NCI-H526 treated with DMSO at 0.1 percent for 48 hours (cell line): Measurements from ENCODE around the gene ABL1.

Experiments
- DNase-seq: peaks from one replicate; lab custom pipeline; 2025; lab: John Stamatoyannopoulos, UW

Gene ABL1

DNA sequence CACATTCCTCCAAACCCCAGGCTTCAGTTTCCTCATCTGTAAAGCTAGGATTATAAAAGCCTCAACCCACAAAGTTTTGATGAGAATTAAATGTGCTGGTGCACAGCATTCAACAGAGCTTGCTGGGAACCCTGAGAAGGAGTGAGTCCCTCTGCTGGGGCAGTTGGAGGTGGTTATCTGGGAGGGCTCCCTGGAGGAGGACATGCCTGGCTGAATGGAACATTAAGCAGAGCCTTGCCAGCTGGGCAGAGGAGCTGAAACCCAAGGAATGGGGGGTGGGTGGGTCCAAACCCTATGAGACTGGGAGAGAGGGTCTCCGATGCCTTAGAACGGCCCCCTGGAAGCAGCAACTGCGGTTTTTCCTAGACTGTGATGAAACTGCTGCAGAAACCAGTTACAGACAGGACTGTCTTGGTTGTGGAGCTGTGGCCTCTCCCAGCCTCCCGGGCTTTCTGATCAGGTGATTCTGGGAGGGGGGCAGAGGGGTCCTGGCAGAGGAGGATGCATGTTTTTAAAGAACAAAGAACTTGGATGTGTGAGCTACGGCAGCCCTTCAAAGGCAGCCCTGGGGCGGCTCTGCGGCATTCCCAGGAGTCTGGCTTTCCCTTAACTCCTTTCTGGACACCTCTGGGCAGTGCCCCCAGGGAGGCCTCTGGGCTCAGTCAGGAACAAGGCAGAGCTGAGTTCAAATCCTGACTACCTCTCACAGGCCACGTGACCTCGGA lies 83.2 kb downstream of the ABL1 start:
- DNase-seq: no peak

DNA sequence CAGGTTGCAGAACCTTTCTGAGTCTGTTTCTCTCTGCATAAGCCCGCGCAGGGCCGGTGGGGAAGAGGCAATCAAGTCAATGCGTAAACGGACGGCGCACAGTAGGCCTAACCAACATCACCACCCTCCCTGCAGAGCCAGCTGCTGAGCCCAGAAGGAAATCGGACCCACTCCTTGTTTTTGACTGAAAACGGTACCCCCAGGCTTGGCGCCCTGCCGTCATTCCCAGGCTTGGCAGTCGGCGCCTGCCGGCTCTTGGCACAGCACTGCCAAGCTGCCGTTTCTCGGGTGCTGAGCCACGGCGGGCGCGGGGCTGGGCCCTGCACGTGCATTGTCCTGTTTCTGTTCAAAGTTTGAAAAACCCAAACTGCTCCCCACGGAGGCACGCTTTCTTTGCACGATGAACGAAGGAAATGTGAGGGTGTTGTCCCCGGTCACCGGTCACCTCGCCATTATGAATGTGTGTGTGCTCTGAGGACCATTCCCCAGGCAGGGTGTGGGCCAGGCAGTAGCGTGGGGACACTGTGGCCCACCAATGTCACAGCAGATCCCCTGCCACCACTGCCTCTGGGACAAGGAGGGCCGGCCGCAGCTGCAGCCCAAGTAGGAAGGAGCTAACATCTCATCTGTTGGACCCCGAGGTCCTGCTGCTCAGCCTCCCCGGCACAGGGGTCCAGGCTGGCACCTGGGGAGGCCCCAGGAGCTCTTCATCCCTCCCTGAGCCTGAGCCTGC lies 83.9 kb downstream of the ABL1 start:
- no peak for DNase-seq

DNA sequence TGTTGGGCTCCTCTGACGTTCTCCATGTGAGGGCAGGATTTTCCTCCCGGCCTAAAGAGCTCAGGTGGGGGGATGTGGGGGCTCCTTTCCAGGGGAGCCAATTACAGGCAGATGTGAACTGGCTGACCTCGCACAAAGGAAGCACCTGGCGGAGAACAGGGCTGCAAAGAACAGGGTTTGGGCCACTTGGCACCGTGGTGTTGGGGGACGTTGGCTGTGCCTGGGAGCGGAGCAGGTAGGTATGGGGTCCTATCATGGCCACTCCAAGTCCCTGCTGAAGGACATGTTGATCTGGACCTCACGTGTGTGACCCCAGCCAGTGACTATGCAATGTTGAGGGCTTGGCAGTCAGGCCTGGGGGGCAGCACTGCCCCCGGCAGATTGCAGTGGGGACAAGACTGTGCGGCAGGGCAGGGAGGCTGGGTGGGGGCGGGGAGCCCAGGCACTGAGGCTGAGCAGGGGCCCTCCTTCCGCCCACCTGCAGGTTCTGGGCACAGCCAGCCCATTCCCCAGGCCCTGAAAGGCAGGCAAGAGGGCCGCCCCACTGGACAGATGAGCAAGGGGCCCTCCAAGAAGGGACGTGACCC lies 84.6 kb downstream of the ABL1 start:
- no peak for DNase-seq

DNA sequence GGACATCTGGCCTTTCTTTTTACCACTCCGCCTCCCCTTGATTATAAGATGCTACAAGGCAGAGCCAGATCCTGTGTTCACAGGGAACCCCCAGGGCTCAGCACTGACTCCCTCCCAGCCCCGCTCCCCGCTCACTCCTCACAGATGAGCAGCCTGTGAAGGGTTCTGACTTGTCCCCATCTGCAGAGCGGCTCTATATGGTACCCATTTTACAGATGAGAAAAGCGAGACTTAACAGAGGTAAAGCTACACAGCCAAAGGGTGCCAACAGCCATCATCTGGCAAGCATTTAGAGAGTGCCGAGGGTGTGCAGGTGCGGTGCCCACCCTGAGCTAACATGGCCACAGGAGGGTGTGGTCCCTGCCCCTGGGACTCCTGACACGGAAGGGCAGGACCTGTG lies 85.2 kb downstream of the ABL1 start:
- DNase-seq: no peak

DNA sequence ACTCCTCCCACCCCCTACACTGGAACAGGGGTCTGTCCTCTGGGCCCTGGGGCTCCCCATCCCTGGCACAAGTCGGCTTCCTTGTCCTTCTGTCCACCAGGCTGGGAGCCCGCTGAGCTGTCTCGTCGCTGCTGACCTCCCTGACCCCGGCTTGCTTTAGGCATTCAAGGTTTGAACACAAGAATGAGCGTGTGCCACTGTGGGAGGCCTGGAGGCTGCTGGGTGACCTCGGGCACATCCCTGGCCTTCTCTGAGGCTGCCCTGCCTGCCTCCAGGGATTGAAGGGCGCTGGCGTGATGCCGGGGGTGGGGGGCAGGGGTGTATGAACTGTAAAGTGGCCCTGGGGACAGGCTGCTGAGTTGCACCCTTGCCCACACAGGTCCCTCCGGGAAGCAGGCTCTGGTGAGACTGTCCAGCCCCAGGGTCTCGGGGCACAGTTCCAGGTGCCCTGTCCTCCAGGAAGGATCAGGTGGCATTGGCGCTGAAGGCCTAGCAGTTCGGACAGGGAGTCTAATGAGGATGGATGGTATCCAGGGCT lies 85.8 kb downstream of the ABL1 start:
- no peak for DNase-seq

DNA sequence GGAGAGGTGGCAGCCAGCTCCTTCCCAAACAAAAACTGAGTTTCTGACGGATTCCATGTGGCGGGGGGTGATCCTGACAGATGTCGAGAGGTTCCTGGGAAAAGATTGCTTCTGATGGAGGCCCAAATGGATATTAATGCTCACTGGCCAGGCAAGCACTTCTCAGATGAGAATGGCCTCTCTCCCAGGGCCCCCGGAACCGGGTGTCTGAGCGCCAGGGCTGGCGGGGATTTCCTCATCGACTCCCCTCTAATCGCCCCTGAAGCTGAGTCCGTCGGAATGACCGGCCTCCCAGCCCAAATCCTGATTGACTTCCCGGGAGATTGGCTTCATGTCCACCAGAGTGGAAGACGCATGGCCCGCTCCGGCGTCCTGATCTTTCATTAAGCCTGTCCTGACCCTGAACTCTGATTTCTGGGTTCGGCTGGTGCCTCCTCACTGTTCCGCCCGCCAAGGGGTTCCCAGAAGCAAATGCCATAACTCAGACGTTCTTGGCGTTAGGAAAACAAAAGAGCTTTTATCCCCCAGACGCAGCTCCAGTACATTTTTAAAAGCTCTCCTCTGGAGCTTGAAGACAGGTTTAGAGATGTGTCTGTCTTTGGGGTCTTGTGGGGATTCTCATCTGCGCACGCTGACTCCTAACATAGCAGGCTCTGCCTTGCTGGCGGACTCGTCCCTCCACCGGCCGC lies 86.4 kb downstream of the ABL1 start:
- DNase-seq: no peak

DNA sequence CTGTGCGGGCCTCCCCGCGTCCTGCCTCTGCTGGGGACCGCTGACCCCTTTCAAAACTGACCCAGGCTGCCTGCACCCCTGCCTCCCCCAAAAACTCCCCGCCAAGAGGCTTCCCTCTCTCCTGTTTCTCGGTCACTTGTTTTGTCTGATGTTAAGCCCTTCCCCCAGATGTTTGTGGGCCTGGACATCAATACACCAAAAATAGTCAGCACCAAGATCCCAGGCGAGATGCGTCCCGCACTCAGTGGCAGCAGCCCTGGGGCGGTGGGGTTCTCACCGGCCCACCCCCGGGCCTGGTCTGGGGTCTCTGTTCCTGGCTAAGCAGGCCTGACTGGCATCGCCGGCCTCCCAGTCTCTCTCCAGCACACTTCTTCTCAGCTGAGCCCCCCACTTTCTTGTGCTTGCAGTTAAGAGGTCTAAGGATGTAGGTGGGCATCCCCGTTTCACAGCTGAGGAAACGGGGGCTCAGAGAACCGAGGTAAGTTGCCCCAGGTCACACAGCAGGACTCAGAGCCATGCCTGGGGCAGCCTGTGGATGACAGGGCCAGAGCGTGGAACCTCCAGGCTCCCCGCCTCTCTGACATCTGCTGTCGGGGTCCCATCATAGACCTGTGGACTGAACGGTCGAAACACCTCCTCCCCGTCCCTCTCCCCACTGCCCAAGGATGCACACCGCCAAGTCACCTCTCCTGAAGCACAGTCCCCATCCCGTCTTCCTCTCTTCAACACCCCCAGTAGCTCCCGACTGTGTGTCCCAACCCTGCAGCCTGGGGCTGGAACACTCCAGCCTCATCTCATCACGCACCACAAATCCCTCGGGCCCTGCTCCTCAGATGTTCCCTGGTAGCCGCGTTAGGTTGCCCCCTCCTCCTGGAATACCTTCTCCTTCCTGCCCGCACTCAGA lies 87.2 kb downstream of the ABL1 start:
- DNase-seq: no peak

DNA sequence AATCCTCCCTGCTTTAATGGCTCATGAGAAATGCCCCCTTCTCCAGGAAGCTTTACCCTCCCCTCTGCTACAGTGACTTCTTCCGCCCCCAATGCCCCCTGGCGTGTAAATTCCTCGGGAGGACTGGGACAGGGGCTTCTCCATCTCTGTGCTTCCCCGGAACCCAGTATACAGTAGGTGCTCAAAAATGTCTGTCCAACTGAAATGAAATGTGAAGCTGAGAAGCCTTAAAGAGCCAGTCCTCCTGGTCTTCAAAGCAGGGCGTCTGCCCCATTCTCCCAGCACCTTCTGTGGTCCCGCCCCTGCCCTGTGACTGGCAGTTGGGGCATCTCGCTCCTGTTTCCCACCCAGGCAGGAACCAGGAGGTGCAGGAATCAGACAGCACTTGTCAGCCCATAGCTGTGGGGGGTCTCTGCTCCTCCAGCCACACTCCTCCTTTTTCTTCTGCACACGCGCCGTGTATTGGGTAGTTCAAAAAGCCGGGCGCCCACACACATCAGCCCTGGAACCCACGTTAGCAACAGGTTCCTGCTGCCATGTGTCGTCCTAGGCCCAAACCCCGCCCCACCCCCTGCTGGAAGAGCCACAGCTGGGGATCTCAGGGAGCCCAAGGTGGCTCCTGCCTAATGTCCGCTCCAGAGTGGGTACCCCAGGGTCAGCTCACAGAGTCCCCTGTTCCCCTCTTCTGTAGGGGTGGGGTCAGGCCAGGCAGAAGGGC lies 88.0 kb downstream of the ABL1 start:
- no peak for DNase-seq

DNA sequence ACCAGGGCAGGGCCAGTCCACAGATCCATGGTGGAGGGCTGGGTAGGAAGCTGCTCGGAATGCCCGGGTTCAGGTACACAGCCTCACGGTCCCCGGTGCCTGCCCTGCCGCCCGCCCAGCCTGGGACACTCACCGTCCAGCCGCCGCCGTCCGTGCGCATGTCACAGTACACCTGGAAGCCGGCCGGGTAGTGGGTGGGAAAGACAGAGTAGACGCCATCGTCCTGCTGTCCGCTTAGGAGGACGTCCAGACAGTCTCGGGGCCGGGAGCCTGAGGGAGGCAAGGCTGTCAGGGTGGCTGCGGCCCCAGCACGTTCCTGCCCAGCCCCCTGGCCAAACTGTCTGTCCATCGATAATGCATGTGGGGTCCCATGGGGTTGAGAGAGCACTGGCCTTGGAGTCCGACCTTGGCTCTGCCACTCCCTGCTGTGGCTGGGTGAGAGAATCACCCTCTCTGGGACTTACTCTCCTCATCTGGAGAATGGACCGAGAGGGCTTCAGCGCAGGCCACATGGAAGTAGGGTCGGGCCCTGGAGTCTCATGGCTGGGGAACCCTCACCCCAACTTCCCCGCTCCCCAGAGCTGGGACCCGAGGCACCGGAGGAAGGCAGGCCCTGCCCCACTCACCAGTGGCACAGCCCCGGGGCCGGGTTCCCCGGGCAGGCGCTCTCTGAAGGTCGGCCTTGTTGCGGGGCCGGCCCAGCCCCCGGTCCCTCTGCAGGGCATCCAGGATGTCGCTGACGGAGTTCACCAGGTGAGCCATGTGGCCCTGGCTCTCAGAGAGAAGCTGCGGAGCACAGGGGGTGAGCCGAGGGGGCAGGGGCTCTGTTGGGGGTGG lies 88.8 kb downstream of the ABL1 start:
- no peak for DNase-seq

DNA sequence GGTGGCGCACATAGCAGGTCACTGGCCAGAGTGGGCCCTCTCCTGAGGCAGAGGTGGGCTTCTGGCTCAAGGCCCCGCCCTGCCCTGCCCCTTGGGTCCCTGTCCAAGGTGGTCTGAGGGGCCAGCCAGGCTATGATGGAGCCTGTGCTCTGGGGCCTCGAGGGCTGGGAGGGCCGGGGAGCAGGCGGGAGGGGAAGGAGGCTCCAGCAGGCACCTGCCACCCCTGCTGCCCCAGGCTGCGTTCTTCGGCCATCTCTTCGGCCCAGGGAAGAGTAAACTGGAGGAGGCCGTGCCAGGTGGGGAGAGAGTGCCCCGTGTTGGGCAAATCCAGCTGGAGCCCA lies 89.4 kb downstream of the ABL1 start:
- no peak for DNase-seq

DNA sequence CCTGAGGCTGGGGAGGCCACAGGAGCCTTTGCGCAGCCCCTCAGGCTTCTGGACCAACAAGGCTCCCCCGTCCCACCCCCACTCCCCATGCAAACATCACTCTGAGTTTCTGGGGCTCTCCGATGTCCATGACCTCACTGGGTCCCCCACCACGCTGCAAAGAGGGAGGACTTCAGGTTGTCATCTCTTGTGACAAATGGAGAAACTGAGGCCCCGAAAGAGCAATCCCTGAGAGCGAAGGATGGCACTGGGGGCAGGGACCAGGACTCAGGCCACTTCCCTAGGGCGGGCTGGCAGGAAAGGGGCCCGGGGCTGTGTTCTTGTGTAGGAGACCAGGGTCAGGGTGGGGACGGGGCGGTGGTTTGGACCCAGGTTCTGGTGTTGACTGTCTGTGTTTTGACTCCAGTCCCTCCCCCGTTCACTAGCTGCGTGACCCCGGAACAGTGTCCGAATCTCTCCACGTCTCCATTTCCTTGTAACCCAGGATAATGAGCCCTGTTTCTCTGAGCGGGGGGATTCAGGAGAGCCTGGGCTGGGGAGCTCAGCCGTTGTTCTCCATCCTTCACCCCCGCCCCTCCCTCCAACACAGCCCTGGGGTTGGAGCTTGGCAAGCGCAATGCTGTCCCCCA lies 90.1 kb downstream of the ABL1 start:
- DNase-seq: no peak

DNA sequence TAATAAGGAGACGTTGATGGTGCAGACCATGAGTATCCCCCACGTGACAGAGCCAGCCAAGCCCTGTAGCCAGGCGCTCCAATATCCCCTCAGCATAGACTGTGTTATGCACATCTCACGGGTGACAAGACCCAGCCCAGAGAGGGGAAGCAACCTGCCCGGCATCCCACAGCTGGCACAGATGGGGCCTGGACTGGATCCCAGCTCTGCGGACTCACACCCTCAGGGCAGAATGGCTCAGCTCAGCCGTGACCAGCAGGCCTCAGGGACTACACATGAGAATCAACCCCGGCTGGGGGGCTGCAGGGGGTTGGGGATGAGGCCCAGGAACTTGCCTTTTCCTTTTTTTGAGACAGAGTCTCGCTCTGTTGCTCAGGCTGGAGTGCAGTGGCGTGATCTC lies 92.3 kb downstream of the ABL1 start:
- DNase-seq: no peak

DNA sequence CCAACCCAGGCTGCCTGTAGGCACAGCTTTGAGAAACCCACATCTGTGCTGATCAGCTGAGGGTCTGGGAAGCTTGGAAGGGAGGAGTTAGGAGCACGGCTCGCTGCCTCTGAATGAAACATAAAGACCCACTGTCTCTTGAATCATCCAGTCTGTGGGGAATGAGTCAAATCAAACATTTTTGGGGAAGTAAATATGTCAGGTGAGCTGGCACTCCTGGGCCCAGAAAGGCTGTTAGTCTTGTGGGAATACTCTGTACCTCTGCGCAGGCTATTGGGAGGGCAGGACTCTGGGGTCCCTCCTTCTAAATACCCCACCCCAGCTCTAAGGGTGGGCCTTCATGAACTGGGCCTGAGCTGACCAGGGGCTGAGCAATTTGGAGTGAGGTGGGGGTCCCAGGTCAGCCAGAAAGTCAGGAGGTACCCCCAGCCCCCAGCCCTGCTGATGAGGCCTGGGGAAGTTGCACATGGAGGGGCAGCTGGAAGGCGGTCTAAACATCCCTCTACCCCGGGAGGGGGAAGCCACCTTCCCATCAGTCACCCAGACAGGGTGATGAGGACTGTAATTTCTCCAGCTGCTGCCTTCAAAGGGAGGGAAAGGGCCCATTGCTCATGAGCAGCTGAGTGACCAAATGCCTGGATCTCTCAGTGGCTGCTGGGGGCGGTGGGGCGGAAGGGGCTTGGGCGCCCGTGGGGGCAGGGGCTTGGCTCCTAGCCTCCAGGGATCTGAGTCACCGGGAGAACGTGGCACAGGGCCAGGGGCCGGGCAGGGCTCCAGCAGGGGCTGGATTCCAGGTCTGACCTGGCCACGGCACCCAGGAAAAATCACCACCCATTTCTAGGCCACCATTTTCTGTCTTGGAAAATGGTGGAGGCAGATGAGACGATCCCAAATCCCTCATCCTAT lies 93.2 kb downstream of the ABL1 start:
- no peak for DNase-seq

DNA sequence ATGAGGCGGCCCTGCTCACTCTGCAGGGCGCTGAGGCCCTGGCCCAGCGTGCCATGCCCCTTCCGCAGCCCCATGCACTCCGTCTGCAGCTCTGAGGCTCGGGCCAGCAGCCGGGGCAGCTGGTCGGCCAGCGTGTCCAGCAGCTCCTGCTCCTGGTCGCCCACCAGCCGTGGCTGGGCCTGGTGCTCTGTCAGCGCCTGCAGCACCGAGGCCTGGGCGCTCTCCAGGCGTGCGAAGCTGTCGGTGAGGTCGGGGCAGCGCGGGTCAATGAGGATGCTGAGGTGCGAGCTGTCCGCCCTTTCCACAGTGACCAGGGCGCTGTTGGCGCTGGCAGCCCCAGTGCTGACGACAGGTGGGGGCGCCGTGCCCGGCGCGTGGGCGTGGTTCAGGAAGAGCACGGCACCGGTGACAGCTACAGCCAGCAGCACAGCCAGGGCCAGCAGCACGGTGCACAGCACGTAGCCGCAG lies 94.6 kb downstream of the ABL1 start:
- no peak for DNase-seq

DNA sequence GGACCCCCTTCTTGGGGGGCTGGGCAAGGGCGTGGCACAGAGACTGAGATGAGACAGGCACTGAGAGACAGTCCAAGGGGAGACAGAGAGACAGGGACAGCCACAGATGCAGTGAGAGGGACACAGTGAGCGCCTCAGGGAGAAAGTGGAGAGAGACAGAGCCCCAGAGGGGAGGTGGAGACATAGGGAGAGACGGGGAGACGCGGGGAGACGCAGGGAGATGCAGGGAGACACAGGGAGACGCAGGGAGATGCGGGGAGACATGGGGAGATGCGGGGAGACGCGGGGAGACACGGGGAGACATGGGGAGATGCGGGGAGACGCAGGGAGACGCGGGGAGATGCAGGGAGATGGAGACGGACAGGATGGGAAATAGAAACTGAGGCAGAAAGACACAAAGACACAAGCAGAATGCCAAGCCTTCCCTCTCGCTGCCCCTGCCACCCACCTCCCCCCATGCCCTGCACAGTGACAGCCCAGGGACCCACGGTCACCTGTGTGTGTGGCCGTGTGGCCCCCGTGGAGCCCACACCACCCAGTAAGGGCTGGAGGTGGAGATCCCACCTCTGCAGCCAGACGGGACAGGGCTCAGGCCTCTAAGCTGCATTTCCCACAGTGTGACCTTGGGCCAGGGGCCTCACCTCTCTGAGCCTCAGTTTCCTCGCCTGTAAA lies 95.2 kb downstream of the ABL1 start:
- DNase-seq: no peak

DNA sequence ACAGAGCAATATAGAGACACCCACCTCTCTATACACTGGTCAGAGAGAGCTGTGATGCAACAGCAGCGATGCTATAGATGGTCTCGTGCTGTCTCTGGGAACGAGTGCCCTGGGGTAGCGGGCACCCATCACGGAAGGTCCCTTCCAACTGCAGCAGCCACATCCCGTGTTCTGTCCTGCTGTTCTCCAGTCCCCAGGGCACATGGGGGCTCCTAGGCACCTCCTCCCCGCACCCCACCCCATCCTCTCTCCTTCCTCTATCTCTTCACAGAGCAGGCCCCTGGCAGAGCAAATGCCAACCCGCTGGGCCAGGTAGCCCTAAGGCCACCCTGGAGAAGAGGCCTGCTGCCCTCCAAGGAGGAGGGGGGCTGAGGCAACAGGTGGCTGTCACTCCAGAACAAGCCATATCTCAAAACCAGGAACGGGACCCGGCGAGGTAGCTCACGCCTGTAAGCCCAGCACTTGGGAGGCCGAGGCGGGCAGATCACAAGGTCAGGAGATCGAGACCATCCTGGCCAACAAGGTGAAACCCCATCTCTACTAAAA lies 95.8 kb downstream of the ABL1 start:
- DNase-seq: no peak

DNA sequence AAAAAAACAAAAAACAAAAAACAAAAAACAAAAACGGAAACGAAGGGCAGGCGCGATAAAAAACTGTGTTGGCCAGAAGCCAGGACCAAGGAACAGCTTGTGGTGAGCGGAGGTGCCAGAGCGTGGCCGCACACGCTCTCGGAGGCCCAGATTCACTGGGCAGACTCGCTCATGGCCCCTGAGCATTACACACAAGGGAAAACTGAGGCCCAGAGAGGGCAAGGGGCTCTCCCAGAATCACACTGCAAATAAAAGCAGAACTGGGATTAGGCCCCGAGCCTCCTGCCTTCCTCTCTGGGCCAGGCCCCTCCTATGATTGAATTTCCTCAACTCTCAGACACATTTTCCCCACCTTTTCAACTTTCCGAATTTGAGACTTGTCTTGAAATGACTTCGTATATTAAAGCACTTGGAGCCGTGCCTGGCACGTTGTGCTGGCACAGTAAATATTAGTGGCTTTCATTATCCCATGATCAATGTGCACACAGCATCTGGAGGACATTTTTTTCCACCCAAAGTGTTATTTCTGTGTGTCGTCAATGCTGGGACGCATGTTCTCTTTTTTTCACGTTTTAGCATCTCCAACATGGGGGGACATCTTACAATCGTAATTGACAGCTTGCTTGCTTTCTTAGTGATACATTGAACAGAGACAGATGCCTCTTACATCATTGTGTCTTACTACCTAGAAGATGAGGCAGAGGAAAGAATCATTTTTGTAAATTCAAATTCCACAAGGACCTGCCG lies 96.6 kb downstream of the ABL1 start:
- DNase-seq: no peak
